AG10803 (cell line): ENCODE data around the gene FCHSD2.
"Not testable (repeated sequence)": the region's sequence is repeated elsewhere in the genome, so short reads cannot be mapped to it uniquely, and the experiment has no call there.

Source experiments
- DNase-seq: peaks from one replicate; pipeline ENCODE4 v3.0.0; 2010; ENCODE audit warnings: low read depth
- H3K4me3 ChIP-seq: 2 replicates; pipeline ENCODE4 v1.5.1; 2011; ENCODE audit warnings: mild to moderate bottlenecking, low read length, control low read depth
- TF ChIP-seq, protein P1 (sequence below): conservative IDR thresholded peaks from 2 replicates; pipeline ENCODE4 v1.5.1; 2011; ENCODE audit warnings: mild to moderate bottlenecking, low read length, control low read depth, inconsistent platforms

The FCHSD2 gene

DNA sequence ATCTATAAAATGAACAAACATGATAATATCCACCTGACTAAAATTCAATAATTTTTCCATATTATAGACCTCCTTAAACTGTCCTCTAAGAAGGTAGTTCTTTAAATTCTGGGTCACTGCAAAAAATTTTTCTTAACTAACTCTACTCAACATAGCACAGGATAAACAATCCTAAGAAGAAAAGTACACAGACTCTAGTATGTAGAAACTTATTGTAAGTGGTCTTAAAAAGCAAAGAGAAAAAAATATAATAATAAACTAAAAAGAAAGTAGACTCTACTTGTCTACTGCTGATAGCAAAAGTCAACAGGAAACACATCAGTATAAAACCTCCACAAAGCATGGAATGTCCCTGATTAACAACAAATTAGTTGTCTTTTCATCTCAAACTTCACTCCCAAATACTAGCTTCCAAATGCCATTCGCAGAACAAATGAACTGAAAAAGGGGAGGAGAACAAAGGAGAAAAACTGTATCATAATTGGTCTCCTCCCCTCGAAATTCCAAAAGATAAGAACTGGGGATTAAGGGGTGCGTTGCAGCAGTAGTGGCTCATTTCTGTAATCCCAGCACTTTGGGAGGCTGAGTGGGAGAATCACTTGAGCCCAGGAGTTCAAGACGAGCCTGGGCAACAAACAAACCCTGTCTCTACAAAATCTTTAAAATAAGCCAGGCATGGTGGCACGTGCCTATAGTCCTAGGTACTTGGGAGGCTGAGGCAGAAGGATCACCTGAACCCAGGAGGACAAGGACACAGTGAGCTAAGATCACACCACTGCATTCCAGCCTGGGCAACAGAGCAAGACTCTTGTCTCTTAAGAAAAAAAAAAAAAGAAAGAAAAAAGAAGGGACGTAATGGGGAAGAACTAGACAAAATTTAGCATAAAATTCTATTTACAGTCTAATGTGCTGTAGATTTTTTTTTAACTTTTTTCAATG lies 6.5 kb downstream of the FCHSD2 start:
- no peak overlapping the region for H3K4me3 ChIP-seq
- TF ChIP-seq, protein P1, sequence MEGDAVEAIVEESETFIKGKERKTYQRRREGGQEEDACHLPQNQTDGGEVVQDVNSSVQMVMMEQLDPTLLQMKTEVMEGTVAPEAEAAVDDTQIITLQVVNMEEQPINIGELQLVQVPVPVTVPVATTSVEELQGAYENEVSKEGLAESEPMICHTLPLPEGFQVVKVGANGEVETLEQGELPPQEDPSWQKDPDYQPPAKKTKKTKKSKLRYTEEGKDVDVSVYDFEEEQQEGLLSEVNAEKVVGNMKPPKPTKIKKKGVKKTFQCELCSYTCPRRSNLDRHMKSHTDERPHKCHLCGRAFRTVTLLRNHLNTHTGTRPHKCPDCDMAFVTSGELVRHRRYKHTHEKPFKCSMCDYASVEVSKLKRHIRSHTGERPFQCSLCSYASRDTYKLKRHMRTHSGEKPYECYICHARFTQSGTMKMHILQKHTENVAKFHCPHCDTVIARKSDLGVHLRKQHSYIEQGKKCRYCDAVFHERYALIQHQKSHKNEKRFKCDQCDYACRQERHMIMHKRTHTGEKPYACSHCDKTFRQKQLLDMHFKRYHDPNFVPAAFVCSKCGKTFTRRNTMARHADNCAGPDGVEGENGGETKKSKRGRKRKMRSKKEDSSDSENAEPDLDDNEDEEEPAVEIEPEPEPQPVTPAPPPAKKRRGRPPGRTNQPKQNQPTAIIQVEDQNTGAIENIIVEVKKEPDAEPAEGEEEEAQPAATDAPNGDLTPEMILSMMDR: no peak
- no peak for DNase-seq

DNA sequence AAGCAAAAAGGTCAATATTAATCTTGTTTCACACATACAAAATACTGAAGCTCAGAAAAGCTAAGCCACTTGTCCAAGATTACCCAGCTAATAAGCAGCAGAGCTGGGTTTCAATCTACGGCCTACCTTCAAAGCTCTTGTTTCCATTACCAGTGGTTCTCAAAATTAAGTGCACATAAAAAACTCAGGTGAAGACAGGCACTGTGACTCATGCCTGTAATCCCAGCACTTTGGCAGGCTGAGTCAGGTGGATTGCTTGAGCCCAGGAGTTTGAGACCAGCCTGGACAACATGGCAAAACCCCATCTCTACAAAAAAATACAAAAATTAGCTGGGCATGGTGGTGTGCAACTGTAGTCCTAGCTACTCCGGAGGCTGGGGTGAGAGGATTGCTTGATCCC lies 9.8 kb downstream of the FCHSD2 start:
- not testable (repeated sequence) for H3K4me3 ChIP-seq, DNase-seq

DNA sequence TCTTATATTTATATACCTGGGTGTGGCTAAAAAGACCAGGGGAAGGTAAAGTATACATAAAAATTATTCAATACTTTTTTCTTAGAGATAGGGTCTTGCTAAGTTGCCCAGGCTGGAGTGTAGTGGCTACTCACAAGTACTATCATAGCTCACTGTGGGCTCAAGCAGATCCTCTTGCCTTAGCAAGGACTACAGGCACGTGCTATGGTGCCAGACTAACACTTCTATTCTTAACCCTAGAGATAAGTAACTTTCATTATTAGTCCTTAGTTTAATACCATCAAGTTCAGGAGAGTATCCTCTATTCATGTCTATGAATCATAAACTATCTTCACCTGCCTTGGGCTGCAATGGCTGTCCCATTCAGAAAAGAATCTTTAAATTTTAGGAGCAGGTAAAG lies 11.9 kb downstream of the FCHSD2 start:
- H3K4me3 ChIP-seq: no peak overlapping the region
- no peak for DNase-seq
- TF ChIP-seq, protein P1: no peak

DNA sequence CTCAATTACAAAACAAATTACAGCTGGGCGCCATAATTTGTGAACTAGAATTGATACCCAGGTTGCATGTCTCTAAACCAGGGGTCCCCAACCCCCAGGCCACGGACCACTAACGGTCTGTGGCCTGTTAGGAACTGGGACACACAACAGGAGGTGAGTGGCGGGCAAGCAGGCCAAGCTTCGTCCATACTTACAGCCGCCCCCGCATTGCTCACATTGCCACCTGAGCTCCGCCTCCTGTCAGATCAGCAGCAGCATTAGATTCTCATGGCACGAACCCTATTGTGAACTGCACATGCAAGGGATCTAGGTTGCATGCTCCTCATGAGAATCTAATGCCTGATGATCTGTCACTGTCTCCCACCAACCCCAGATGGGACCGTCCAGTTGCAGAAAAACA lies 12.9 kb downstream of the FCHSD2 start:
- no peak overlapping the region for H3K4me3 ChIP-seq
- no peak for DNase-seq
- TF ChIP-seq, protein P1: no peak

DNA sequence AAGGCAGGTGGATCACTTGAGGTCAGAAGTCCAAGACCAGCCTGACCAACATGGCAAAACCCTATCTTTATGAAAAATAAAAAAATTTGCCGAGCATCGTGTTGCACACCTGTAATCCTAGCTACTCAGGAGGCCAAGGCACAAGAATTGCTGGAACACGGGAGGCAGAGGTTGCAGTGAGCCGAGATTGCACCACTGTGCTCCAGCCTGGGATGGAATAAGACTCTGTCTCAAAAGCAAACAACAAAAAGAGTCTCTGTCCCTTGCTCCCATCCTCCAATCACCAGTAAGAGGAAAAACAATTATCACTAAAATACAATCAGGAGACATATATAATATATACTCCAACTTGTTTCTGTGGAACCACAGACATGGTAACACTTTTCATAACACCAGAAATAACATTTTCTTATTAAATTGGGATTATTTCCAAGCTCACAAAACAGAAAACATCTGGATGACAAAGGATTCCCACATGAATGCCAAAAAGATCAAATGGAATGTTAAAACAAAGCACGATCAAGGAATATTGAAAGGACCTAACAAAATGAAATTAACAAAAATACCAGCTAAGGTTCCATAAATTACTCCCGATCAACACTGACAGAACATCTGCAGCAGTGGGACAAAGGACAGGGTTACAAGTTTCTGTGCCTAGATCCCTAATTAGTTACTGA lies 15.2 kb downstream of the FCHSD2 start:
- no peak overlapping the region for H3K4me3 ChIP-seq
- TF ChIP-seq, protein P1: no peak
- DNase-seq: peak; percentile 38

DNA sequence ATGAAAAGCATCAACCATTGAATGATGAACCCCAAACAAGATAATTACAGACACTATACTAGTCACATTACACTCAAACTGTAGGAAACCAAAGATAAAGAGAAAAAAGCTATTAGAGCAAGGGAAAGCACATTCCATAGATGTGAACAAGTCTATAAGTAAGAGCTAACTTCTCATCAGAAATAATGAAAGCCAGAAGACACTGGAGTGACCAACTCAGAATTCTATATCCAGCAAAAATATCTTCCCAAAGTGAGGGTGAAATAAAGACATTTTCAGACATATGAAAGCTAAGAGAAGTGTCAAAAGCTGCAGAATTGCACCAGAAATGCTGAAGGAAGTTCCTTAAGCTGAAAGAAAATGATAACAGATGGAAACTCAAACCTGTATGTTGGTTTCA lies 17.3 kb downstream of the FCHSD2 start:
- DNase-seq: no peak
- no peak overlapping the region for H3K4me3 ChIP-seq
- TF ChIP-seq, protein P1: no peak

DNA sequence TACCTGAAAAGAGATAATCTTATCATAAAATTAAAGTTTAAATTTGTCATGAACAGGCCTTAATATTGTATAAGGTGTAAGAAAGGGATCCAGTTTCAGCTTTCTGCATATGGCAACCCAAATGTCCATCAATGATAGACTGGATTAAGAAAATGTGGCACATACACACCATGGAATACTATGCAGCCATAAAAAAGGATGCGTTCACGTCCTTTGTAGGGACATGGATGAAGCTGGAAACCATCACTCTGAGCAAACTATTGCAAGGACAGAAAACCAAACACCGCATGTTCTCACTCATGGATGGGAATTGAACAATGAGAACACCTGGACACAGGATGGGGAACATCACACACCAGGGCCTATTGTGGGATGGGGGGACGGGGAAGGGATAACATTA lies 18.2 kb downstream of the FCHSD2 start:
- DNase-seq, H3K4me3 ChIP-seq: not testable (repeated sequence)

DNA sequence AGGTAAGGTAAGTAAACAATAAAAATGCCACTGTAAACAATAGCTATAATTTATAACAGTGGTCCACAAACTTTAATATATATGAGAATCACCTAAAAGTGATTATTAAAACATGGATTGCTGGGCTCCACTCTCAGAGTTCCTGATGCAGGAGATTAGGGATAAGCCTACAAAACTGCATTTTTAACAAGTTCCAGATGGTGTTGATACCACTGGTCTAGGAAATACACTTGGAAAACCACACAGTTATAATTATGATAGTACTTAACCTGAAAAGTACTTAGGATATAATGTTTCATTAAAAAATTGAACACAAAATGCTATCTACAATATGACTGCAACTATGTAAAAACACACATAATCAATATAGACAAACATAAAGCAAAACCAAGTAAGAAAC lies 20.4 kb downstream of the FCHSD2 start:
- DNase-seq: peak; percentile 30
- TF ChIP-seq, protein P1: no peak
- no peak overlapping the region for H3K4me3 ChIP-seq
